Measurements from ENCODE around the gene TNFSF9. TPM values are rescaled to one million over a fixed set of nuclear protein-coding genes. Genes with fewer than 3 reads are reported as not detected.
"Not testable (repeated sequence)": the region's sequence is repeated elsewhere in the genome, so short reads cannot be mapped to it uniquely, and the experiment has no call there.

Gene TNFSF9
- total RNA-seq, 3 donors from 2014 or later (not counting 1 experiment from before 2014, with no cell fraction given), result 3.3 to 6.0 (median 5.6) TPM

- H3K27ac Mint-ChIP-seq, result no peak overlapping the region
- H3K9me3 Mint-ChIP-seq, result no peaks in the 10 kb centered on the region
- TF ChIP-seq, protein P1, sequence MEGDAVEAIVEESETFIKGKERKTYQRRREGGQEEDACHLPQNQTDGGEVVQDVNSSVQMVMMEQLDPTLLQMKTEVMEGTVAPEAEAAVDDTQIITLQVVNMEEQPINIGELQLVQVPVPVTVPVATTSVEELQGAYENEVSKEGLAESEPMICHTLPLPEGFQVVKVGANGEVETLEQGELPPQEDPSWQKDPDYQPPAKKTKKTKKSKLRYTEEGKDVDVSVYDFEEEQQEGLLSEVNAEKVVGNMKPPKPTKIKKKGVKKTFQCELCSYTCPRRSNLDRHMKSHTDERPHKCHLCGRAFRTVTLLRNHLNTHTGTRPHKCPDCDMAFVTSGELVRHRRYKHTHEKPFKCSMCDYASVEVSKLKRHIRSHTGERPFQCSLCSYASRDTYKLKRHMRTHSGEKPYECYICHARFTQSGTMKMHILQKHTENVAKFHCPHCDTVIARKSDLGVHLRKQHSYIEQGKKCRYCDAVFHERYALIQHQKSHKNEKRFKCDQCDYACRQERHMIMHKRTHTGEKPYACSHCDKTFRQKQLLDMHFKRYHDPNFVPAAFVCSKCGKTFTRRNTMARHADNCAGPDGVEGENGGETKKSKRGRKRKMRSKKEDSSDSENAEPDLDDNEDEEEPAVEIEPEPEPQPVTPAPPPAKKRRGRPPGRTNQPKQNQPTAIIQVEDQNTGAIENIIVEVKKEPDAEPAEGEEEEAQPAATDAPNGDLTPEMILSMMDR (IDR thresholded peaks at IDR 0.05), result no peak
- Histone ChIP-seq H3K4me3 (ENCODE audit: low read length) (no peak overlapping the region), H3K36me3 (ENCODE audit: control insufficient read depth, insufficient read depth, low read length) (no peaks in the 10 kb centered on the region), H3K9me3 (ENCODE audit: control insufficient read depth, insufficient read depth, low read length) (no peaks in the 10 kb centered on the region), H3K27me3 (ENCODE audit: control insufficient read depth, insufficient read depth, low read length) (no peaks in the 10 kb centered on the region), H3K4me1 (ENCODE audit: control insufficient read depth, insufficient read depth, low read length) (peaks cover 15% of the 10 kb centered on the region), H3K27ac (ENCODE audit: low read length) (no peak overlapping the region)
- peak overlapping the region; percentile 17 for H3K4me3 Mint-ChIP-seq
- no peaks in the 10 kb centered on the region for H3K36me3 Mint-ChIP-seq
- DNase-seq (peak; percentile 40 to 83), ATAC-seq (peak; percentile 85 to 95 (median 94))
- WGBS (ENCODE audit: insufficient coverage), result 25% methylated on average over 28 of the region's 28 CpGs
- peaks cover 0 to 4% of the 10 kb centered on the region in 2 donors for H3K4me1 Mint-ChIP-seq
- no peaks in the 10 kb centered on the region for H3K27me3 Mint-ChIP-seq (ENCODE audit: low read depth in 2 of 2)
- intact Hi-C loops (cut with micrococcal nuclease), result no loop called here
Observed at GRCh38 chr19:6551607-6552450, 21.0 kb downstream of the TNFSF9 start.

DNA sequence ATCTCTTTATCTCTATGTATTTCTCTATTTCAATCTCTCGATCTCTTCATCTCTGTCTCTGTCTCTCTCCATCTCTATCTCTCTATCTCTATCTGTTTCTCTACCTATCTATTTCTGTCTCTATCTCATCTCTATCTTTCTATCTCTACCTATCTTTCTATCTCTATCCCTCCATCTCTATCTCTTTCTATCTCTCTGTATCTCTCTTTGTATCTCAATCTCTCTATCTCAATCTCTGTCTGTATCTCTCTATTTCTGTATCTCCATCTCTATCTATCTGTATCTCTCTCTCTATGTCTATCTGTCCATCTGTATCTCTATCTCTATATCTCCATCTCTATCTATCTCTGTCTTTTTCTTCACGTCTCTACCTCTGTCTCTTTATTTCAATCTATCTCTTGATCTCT is 25.2 kb downstream of the TNFSF9 start:
- H3K4me3 ChIP-seq (ENCODE audit: low read length), result no peak overlapping the region
- no peaks in the 10 kb centered on the region for H3K9me3 ChIP-seq (ENCODE audit: control insufficient read depth, insufficient read depth, low read length)
- H3K27me3 ChIP-seq (ENCODE audit: control insufficient read depth, insufficient read depth, low read length), result no peaks in the 10 kb centered on the region
- no peak overlapping the region for H3K27ac ChIP-seq (ENCODE audit: low read length)
- TF ChIP-seq, protein P1 (IDR thresholded peaks at IDR 0.05), result no peak
- no peak overlapping the region for H3K27ac Mint-ChIP-seq
- H3K36me3 Mint-ChIP-seq, result no peaks in the 10 kb centered on the region
- ATAC-seq (no peak), DNase-seq (no peak)
- no peaks in the 10 kb centered on the region for H3K4me1 Mint-ChIP-seq
- intact Hi-C loops (cut with micrococcal nuclease), result no loop called here
- no peaks in the 10 kb centered on the region for H3K27me3 Mint-ChIP-seq (ENCODE audit: low read depth in 2 of 2)
- H3K9me3 Mint-ChIP-seq, result no peaks in the 10 kb centered on the region
- 91% methylated on average over 2 of the region's 2 CpGs for WGBS (ENCODE audit: insufficient coverage)
- no peak overlapping the region for H3K4me3 Mint-ChIP-seq
- H3K4me1 ChIP-seq (ENCODE audit: control insufficient read depth, insufficient read depth, low read length), result peaks cover 15% of the 10 kb centered on the region
- H3K36me3 ChIP-seq (ENCODE audit: control insufficient read depth, insufficient read depth, low read length), result no peaks in the 10 kb centered on the region

- Mint-ChIP-seq H3K36me3 (no peaks in the 10 kb centered on the region), H3K27ac (no peak overlapping the region), H3K27me3 (ENCODE audit: low read depth in 2 of 2) (no peaks in the 10 kb centered on the region), H3K4me3 (no peak overlapping the region), H3K9me3 (no peaks in the 10 kb centered on the region), H3K4me1 (no peaks in the 10 kb centered on the region)
- no peaks in the 10 kb centered on the region for H3K36me3 ChIP-seq (ENCODE audit: control insufficient read depth, insufficient read depth, low read length)
- intact Hi-C loops (cut with micrococcal nuclease), result no loop called here
- no peak overlapping the region for H3K27ac ChIP-seq (ENCODE audit: low read length)
- DNase-seq (peak in 1 of 2 donors; percentile 46), ATAC-seq (no peak)
- H3K27me3 ChIP-seq (ENCODE audit: control insufficient read depth, insufficient read depth, low read length), result no peaks in the 10 kb centered on the region
- no peak overlapping the region for H3K4me3 ChIP-seq (ENCODE audit: low read length)
- TF ChIP-seq, protein P1 (IDR thresholded peaks at IDR 0.05), result no peak
- H3K4me1 ChIP-seq (ENCODE audit: control insufficient read depth, insufficient read depth, low read length), result peaks cover 10% of the 10 kb centered on the region
- no peaks in the 10 kb centered on the region for H3K9me3 ChIP-seq (ENCODE audit: control insufficient read depth, insufficient read depth, low read length)
- WGBS (ENCODE audit: insufficient coverage), result 52% methylated on average over 8 of the region's 11 CpGs
Observed at GRCh38 chr19:6556480-6557195, 25.8 kb downstream of the TNFSF9 start.

DNA sequence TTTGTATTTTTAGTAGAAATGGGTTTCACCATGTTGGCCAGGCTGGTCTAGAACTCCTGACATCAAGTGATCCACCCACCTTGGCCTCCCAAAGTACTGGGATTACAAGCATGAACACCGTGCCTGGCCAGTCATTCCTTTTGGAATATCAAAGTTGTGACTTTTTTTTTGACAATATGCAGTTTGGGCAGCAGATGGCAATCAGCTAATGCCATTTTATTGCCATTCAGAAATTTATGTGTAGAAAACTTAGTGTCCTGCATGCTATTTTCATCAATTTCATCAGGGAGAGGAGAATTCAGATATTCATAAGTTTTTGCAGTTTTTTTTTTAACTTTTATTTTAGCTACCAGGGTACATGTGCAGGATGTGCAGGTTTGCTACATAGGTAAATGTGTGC is 31.6 kb downstream of the TNFSF9 start:
- H3K9me3 Mint-ChIP-seq; DNase-seq; H3K4me1 Mint-ChIP-seq; H3K27me3 ChIP-seq (ENCODE audit: control insufficient read depth, insufficient read depth, low read length); ATAC-seq; H3K36me3 Mint-ChIP-seq; H3K36me3 ChIP-seq (ENCODE audit: control insufficient read depth, insufficient read depth, low read length); H3K4me3 ChIP-seq (ENCODE audit: low read length); H3K27ac ChIP-seq (ENCODE audit: low read length); H3K4me3 Mint-ChIP-seq; intact Hi-C loops (cut with micrococcal nuclease); H3K4me1 ChIP-seq (ENCODE audit: control insufficient read depth, insufficient read depth, low read length); H3K27ac Mint-ChIP-seq; H3K9me3 ChIP-seq (ENCODE audit: control insufficient read depth, insufficient read depth, low read length): not testable (repeated sequence)
- peaks cover 0 to 21% of the 10 kb centered on the region in 2 donors for H3K27me3 Mint-ChIP-seq (ENCODE audit: low read depth in 2 of 2)
- WGBS (ENCODE audit: insufficient coverage), result 57% methylated on average over 1 of the region's 1 CpG
